Inflammatory macrophage treated with lipopolysaccharide for 1 hour (primary cell): Measurements from ENCODE around the gene DR1.

ENCODE experiments used
- DNase-seq, 2 donors: peaks; one replicate each; pipeline ENCODE4 v3.0.0-alpha.2; 2020 to 2022

DR1 gene

GRCh38 chr1:93395195-93395594, 49.5 kb downstream of the DR1 start:
- no peak for DNase-seq

DNA sequence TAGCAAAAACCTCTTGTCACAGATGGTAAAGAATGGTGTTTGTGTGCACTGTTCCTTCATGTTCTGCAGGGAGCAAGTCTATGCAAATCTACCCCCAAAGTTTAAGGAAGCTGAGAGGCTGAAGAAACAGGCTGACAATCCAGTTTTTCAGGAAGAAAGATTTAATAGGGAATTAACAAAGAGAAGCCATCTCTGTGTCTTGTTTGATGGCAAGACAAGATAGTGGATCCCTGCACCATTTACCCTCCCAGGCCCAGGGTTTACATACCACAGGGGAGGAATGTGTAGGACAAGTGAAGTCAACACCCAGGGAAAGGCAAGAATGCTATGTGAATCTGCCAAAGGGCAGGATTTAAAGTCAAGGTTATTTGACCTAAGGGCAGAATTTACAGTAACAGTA, 54.1 kb downstream of the DR1 start:
- peak; percentile 10 to 17 for DNase-seq

DNA sequence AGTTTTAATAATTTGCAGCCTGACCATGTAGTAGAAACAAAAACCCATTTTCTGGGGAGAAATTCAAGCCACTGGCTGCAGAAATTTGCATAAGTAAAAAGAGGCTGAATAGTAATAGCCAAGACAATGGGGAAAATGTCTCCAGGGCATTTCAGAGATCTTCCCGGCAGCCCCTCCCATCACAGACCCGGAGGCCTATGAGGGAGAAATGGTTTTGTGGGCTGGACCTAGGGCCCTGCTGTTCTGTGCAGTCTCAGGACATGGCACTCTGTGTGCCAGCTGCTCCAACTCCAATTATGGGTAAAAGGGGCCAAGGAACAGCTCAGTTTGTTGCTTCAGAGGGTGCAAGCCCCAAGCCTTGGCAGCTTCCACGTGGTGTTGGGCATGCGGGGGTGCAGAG, 62.5 kb downstream of the DR1 start:
- no peak for DNase-seq

GRCh38 chr1:93411000-93411399, 65.3 kb downstream of the DR1 start:
- no peak for DNase-seq

GRCh38 chr1:93414749-93415148, 69.0 kb downstream of the DR1 start:
- peak; percentile 4 to 31 for DNase-seq

- DNase-seq: peak in 1 of 2 donors; percentile 8
These were observed 69.6 kb downstream of the DR1 start for GRCh38 chr1:93415296-93415695.

DNA sequence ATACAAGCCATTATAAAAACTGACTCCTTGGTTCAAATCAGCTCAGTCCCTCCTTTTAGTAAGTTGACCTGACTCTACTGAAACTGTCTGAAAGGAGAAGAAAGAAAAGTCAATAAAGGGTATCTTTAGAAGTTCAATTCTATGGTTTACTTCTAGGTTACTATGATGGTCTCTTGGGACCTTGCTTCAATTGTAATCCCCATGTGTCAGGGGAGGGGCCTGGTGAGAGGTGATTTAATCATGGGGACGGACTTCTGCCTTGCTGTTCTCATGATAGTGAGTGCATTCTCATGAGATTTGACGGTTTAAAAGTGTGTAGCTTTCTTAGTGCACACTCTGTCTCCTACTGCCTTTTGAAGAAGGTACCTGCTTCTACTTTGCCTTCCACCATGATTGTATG, 70.5 kb downstream of the DR1 start:
- DNase-seq: no peak
